DMS79 treated with DMSO at 0.1 percent for 48 hours (cell line): ENCODE measurements around the gene KIAA1755.
"Not testable (repeated sequence)": the region's sequence is repeated elsewhere in the genome, so short reads cannot be mapped to it uniquely, and the experiment has no call there.

Experiments
- DNase-seq: peaks from one replicate; lab custom pipeline; 2025; lab: John Stamatoyannopoulos, UW

KIAA1755 gene

DNA sequence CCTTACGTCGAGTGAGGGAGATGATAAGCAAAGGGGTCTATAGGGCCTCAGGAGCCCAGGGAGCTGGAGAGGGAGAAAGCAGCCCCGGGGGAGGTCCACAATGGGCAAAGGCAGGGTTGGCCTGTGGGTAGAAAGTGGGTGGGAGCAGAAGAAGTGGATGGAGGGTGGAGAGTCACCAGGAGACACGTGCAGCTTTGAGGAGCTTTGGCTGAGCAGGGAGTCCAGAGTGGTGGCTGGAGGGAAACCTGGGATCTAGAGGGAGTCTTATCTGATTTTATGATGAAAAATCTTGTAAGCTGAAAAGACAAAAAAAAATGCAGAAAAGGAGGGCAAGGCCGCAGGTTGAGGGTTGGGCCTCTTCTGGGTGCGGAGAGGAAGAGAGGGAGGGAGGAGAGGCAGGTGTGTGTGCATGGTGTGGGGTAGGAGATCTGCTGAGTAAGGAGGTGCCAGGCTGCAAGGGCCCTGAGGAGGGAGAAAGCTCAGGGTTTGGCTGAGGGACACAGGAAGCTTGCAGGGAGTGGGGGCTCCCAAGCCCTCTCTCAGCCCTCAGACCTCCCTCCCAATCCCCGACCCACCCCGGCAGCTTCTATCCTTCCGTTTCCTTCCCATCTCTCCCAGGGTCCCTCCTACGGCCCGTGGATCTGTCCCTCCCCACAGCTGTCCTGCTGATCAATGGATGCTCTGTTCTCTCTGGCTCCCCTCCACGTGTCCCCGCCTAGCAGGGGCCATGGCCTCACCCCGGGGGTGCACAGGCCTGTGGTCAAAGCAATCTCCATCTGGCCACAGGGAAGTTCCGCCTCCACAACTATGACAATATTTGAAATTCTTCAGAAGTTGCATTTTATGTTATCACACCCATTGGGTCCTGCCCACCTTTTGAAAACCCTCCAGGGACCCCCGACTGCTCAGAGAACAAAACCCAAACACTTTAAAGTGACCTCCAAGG, 26.3 kb upstream of the KIAA1755 start:
- DNase-seq, result no peak

DNA sequence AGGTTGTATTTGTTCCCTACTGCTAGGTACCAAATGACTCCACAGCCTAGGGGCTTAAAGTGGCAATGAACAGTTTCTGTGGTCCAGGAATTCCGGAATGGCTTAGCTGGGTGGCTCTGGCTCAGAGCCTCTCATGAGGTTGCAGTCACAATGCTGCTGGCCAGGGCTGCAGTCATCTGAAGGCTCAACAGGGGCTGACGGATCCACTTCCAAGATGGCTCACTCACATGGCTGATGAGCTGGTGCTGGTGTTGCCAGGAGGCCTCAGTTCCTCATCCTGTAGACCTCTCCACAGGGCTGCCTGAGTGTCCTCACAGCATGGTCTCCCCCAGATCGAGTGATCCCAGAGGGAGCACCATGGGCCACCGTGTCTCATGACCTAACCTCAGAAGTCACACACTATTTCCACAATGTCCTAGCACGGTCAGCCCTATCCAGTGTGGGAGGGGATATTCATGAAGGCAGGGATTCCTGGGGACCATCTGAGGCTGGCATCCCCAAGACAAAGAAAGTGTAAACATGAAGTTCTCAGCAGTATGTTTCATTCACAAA, 24.4 kb upstream of the KIAA1755 start:
- DNase-seq, result no peak

DNA sequence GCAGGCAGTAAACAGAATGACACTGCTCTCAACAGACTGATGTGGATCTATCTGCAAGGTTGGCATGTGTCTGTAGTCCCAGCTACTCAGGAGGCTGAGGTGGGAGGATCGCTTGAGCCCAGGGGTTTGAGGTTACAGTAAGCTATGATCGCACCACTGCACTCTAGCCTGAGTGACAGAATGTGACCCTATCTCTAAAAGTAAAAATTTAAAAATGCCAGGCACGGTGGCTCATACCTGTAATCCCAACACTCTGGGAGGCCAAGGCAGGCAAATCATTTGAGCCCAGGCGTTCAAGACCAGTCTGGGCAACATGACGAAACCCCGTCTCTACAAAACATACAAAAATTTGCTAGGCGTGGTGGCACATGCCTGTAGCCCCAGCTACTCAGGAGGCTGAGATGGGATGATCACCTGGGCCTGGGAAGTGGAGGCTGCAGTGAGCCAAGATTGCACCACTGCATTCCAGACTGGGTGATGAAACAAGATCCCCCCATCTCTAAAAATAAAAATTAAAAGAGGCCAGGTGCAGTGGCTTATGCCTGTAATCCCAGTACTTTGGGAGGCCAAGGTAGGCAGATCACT, 23.6 kb upstream of the KIAA1755 start:
- DNase-seq, result not testable (repeated sequence)

DNA sequence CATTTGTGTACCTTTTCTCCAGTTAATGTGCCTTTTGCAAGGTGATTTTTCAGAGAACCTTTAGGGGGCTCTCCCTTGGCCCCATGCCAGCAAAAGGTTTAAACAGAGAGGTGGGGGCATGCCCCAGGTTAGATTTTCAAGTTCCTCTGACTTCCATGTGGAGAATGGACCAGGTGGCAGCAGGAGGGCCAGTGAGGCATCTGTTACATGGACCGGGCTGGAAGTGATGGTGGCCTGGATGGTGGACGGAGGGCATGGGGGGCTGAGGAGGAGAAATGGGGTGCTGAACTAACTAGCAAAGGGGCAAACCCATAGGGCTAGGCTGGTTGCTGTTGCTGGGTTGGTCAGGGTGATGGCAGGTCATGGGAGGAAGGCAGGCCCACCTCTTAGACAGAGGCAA, 22.7 kb upstream of the KIAA1755 start:
- no peak for DNase-seq

DNA sequence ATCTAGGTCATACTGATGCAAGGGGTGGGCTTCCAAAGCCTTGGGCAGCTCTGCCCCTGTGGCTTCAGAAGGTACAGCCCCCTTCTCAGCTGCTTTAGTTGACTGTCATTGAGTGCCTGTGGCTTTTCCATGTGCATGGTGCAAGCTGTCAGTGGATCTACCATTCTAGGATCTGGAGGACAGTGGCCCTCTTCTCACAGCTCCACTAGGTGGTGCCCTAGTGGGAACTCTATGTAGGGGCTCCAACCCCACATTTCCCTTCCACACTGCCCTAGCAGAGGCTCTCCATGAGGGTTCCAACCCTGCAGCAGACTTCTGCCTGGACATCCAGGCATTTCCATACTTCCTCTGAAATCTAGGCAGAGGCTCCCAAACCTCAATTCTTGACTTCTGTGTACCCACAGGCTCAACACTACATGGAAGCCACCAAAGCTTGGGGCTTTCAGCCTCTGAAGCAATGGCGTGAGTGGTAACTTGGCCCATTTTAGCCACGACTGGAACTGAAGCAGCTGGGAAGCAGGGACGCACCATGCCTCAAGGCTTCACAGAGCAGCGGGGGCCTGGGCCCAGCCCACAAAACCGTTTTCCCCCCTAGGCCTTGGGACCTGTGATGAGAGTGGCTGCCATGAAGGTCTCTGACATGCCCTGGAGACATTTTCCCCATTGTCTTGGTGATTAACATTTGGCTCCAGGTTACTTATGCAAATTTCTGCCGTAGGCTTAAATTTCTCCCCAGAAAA, 20.8 kb upstream of the KIAA1755 start:
- not testable (repeated sequence) for DNase-seq

DNA sequence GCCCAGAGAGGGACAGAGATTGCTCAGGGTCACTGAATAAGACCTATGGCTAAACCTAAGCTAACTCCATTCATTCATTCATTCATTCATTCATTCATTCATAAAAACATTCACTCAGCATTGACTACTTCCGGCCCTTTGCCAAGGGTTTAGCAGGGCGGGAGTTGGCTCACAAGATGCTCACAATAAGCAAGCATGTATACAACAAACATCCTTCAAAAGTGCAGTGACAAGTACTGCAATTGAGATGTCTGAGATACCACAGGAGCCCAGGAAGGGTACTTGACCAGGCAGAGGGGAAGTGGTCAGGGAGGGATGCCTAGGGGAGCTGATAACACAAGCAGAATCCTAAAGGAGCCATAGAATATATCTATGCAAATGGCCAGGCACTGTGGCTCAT, 18.2 kb upstream of the KIAA1755 start:
- no peak for DNase-seq

DNA sequence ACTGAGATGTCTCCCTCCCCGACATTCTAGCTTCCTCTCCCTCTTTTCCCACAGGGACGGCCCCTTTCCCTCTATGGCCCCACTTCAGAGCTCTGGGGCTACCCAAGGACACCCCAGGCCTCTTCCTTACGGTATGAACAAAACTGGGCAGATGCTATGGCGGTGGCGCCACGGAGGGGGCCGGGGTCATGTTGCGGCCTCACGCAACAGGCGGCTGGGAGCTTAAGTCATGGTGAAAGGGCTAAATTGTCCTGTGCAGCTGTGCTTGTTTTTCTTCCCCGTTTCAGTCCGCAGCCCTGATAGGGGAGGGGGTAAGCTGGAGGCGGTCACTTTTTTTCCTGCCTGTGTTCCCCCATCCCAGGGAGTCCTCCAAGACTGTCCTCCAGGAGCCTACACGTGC, 17.6 kb upstream of the KIAA1755 start:
- DNase-seq, result no peak

DNA sequence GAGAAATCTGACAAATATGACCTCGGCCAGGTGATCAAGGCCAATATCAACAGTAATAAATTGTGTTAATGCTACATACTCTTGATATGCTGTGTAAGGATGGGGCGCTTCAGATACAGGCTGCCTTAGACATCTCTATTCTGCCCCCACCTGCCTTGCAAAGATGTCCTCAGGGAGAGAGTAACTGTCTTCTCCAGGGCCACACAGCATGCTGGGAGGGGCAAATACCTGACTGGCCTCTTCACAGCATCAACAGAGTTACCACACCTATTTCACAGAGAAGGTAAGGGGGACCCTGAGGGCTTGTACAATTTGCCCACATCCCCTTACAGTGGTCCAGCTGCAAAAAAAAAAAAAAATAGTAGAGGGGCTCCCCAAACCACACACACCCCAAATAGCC, 17.2 kb upstream of the KIAA1755 start:
- DNase-seq, result no peak

DNA sequence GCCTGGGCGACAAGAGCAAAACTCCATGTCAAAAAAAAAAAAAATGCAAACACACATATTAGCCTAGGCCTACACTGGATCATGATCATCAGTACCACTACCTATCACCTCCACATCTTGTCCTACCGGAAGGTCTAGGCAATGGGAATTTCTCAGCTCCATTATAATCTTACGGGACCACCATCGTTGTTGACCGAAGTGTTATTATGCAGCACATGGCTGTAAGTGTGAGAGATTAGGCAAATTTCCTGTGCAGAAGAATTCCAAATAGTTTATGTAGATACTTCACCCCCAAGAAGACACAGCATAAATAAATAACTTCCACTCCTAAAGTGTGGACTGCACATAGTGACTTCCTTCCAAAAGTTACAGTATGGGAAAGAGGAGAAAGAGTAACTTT, 16.8 kb upstream of the KIAA1755 start:
- DNase-seq, result no peak

DNA sequence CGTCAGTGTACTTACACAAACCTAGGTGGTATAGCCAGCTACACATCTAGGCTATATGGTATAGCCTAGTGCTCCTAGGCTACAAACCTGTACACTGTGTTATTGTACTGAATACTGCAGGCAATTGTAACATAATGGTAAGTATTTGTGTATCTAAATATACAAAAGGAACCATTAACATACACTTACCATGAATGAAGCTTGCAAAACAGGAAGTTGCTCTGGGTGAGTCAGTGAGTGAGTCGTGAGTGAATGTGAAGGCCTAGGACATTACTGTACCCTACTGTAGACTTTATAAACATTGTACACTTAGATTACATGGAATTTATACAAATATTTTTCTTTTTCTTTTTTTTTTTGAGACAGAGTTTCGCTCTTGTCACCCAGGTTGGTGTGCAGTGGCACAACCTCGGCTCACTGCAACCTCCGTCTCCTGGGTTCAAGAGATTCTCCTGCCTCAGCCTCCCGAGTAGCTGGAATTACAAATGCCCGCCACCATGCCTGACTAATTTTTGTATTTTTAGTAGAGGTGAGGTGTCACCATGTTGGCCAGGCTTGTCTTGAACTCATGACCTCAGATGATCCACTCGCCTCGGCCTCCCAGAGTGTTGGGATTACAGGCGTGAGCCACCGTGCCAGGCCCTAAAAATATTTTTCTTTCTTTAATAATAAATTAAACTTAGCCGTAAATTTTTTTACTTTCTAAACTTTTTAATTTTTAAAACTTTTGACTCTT, 15.4 kb upstream of the KIAA1755 start:
- no peak for DNase-seq

DNA sequence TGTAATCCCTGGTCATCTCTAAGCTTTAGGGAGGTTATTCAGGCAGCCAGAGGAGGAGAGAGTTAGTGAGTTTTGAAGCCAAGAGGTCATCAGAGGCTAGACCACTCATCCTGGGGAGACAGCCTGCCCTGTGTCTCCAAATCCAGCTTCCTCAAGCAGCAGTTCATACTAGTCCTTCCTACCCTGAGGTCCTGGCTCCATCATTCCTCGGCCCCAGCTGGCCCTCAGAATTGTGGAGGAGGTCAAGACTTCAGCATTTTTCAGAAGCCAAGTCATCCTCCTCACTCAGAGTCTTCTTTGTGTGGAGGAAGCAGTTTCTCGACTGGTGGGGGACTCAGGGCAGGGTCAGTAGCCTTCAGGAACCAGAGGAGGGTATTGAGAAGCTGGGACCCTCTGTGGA, 12.4 kb upstream of the KIAA1755 start:
- no peak for DNase-seq

DNA sequence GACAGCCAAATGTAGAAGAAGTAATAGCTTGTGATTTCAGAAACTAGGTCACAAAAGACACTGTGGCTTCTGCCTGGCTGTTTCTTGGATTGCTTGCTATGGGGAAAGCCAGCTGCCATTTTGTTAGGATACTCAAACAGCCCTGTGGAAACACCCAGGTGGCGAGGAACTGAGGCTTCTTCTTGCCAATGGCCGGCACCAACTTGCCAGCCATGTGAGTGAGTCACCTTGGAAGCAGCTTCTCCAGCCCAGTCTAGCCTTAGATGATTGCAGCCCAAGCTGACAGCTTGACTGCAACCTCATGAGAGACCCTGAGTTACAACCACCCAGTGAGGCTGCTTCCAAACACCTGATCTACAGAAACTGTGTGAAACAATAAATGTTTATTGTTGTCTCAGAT, 11.9 kb upstream of the KIAA1755 start:
- no peak for DNase-seq

DNA sequence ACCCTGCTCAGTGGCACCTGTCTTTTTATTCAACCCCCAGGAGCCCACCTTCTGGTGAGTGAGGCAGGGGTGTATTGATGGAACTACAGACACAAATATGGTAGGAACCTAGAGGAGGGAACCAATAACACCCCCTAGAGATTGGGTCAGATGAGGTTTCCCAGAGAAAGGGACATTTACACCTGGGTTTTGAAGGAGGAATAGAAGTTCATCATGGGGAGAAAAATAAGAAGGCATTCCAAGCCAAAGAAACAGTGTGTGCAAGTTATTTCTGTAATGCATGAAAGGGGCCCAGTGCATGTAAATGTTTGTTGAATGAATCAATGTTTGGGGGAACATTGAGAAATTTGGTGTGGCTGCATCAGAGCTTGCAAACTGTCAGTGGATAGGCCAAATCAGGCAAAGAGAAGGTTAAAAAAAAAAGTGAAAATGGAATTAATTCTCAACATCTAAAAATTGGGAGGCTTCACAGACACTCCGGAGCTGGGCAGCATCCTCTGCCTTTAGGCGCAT, 11.1 kb upstream of the KIAA1755 start:
- no peak for DNase-seq

DNA sequence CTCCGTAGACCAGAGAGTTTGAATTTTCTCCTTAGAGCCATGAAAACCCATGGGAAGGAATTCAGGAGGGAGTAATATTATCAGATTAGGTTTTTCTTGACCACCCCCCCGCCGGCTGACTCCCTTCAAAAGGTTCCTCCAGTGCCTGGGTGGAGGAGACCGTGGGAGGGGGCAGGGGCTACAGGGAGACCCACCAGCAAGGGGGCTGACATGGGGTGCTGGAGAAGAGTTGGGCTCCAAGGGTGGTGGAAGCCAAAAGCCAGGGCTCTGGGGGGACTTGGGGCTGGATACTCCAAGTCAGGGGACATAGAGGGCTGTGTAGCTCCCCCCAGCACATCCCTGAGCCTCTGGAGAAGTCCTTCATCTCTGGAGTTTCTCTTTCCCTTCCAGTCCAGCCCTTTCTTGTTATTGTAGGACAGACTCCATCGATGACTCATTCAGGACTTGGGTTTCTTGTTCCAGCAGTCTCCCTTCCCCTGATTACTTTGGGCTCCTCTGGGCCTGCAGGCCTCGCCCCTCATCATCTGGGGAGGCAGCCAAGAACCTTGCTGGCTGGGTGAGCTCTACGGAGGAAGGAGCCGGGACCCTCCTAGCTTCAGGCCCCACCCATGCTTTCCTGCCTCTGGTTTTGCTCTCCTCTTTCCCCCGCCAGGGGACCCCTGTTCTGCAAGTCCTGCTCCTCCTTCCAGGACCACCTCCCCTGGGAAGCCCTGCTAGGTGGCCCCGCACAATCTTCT, 10.5 kb upstream of the KIAA1755 start:
- no peak for DNase-seq

DNA sequence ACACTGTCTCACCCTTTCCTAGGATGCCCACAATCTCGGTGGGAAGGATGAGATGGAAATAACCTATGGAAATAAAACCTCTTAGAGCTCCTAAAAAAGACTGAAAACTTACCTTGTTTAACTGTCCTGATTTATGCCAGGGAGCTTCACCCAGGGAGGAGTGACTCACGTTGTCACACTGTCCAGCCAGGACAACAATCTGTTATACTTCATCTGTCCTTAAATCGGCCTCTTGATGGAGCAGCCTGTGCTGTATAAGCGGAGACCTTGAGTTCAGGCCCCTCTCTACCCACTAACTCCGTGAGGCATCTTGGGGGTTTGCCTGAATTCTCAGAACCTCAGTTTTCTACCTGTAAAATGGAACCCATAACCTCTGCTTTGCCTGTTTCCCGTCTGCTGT, 9.2 kb upstream of the KIAA1755 start:
- no peak for DNase-seq

DNA sequence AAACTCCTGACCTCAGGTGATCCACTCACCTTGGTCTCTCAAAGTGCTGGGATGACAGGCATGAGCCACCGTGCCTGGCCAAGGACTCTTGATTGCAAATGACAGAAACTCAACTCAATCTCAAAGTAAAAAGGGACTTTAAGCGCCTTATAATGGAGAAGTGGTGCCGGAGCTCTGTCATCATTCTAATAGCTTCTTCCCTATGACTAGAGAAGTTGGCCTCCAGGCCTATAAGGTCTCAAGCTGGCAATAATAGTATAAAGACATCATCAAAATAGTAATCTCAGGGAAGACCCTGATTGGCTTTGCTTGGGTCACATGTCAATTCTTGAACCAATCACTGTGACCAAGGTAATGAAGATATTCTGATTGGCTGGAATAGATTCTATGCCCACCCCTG, 8.5 kb upstream of the KIAA1755 start:
- no peak for DNase-seq

DNA sequence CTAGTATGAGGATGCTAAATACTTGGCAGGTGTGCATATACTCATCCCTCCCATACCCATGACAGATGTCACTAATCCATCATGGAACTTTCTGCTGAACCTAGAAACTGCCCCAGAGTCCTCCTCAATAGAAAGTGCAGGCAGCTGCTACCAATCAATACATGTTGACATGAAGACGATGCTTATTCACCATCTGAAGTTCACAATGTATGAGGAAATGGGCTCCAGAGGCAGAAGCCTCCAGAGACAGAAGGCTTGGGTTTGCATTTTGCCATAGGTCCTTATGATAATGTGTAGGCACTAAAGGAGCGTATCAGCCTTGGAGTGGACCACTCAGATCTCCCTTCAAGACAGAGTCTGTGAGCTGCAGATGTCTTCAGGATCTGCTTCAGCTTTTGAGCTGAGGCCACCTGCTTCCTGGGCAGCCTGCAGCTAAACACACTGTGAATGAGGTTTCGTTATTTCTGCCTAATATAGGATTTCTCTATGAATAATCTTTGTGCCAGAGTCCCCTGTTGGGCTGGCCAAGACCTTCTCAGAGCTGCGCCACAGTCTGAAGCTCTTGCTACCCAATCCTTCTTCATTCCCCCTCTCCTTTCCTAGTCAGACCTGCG, 7.5 kb upstream of the KIAA1755 start:
- DNase-seq, result no peak

DNA sequence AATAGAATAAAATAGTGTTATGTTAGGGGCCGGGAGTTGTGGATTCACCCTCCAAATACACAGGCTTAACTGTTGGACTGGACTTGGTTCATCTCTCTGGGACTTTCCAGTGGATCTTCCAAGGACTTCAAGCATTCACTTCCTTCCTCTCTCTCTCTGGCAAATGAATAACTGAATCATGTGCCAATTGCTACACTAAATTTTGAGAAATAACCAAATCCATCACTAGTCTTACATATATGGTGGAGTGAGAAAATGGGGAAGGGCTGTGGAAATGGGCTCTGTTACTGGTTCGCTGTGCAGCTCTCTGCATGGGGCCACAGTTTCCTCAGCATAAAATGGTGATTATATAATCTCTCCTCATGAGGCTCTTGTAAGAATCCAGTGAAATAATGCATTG, 6.8 kb upstream of the KIAA1755 start:
- DNase-seq, result no peak

DNA sequence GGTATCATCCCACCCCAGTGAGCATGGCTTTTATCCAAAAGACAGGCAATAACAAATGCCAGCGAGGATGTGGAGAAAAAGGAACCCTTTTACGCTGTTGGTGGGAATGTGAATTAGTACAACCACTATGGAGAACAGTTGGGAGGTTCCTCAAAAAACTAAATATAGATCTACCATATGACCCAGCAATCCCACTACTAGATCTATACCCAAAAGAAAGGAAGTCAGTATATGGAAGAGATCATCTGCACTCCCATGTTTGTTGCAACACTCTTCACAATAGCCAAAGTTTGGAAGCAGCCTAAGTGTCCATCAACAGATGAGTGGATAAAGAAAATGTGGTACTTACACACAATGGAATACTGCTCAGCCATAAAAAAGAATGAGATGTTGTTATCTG, 5.9 kb upstream of the KIAA1755 start:
- no peak for DNase-seq

DNA sequence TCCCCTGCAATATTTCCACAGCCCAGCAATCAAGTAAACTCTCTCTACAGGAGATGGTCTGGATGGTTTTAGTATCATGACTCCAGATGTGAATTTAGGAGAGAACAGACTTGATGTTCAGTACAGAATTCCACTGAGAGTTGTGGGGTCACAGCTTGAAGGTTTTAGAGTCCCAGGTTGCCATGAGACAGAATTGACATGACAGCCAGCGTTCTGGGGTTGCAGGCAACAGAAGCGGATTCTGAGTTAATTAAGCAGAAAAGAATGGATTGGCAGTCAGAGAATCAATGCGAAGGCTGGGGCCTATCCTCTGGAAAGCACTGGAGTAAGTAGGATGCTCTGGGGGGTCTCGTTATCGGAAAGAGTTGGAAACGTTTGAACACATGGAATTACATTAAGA, 2.4 kb upstream of the KIAA1755 start:
- no peak for DNase-seq

DNA sequence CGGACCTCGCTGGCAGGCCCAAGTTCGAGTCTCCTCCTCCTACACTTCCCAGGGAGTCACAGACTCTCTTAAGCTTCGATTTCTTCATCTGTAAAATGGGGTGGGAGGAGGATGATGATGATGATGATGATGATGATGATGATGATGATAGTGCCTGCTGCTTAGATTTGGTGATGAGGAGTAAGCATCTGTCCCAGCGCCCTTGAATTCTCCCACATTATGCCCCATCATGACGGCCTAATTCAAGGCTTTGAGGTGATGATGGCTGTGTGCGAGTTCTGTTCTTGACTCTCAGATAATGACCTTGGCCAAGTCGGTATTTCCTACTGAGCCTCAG, 487 bp upstream of the KIAA1755 start:
- no peak for DNase-seq
